K562 (cell line): Measurements from ENCODE around the gene FRMPD2. TPM values are rescaled to one million over a fixed set of nuclear protein-coding genes. Genes with fewer than 3 reads are reported as not detected.

ENCODE experiments used
- ARNT ChIP-seq, 2 experiments: fragments of 450-650 bp; IDR thresholded peaks; 2 replicates each; pipeline ENCODE4 v1.6.1; 2016; ENCODE audit warnings: mild to moderate bottlenecking in 1 of 2
- HSF4 ChIP-seq: fragments of 250-450 bp; sonication (Bioruptor Pico); IDR thresholded peaks from 2 replicates; pipeline ENCODE4 v2.1.2; 2022; ENCODE audit warnings: mild to moderate bottlenecking, moderate library complexity, borderline replicate concordance
- polyA plus RNA-seq, 8 experiments: library from polyadenylated mRNA; depleted of rRNA in 4 of 8; stranded (reverse) in 5 of 8; unstranded in 3 of 8; fragments of >200 nt; fragmentation: Nextera tagmentation in 2 of 8; fragmentation: Illumina TruSeq in 1 of 8; extraction: Ambion mirVana in 2 of 8; extraction: Trizol in 1 of 8; gene quantifications; 2 replicates each; pipeline versions ENCODE4 v1.2.1 to v1.2.3, GENCODE V29; 2011 to 2014; ENCODE audit warnings: inconsistent platforms in 1 of 8, missing spikeins in 1 of 8
- total RNA-seq, 7 experiments: library from RNA; depleted of rRNA in 6 of 7; stranded (reverse); fragments of >200 nt in 6 of 7; fragmentation: Illumina TruSeq in 2 of 7; extraction: Trizol in 2 of 7; gene quantifications; 2 replicates each; pipeline versions ENCODE4 v1.2.1 to v1.2.3, GENCODE V29; 2011 to 2021; ENCODE audit warnings: low replicate concordance in 1 of 7
- TF ChIP-seq, protein P1 (sequence below), 2 experiments: IDR thresholded peaks; 2 replicates each; pipeline ENCODE4 v1.6.1; 2011; ENCODE audit warnings: borderline replicate concordance in 1 of 2, control low read depth in 1 of 2, low read depth in 1 of 2, low read length in 1 of 2, mild to moderate bottlenecking in 1 of 2, mixed read lengths in 1 of 2, moderate library complexity in 1 of 2; ENCODE audit not compliant: insufficient read depth in 1 of 2, insufficient read length in 1 of 2, poor library complexity in 1 of 2, severe bottlenecking in 1 of 2; ENCODE audit errors: extremely low read depth in 1 of 2
- TF ChIP-seq, protein P2 (sequence below), 2 experiments: fragments of 450-650 bp; IDR thresholded peaks; 2 replicates each; pipeline ENCODE4 v1.6.1; 2016; ENCODE audit warnings: mild to moderate bottlenecking in 2 of 2, borderline replicate concordance in 1 of 2, low read depth in 1 of 2, moderate library complexity in 1 of 2

The FRMPD2 gene
- total and polyA plus RNA-seq, 9 of the 15 experiments (the other 6 are each of a cell fraction or from before 2014, with no cell fraction given), result 0.12 to 0.95 (median 0.33) TPM

DNA sequence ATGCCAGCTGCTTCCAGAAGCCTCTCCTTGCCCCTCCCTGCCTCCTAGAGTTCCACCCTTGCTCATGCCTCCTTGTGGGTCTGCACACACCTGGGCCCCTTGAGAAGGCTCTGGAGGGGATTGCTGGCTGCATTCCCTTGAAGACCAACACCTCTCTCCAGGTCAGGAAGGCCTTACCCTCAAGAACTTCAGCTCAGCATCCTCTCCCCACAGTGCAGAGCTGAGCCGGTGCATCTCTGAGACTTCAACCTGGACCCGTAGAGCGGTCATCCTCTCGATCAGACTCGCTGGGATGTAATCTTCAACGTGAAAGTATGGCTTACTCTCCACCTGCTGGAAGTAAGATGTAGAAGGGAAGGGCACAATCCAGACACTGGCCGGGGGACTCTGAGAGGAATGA is 62.7 kb downstream of the FRMPD2 start (continued):
- TF ChIP-seq, protein P1, sequence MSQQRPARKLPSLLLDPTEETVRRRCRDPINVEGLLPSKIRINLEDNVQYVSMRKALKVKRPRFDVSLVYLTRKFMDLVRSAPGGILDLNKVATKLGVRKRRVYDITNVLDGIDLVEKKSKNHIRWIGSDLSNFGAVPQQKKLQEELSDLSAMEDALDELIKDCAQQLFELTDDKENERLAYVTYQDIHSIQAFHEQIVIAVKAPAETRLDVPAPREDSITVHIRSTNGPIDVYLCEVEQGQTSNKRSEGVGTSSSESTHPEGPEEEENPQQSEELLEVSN (IDR thresholded peaks at IDR 0.05; ENCODE audit: borderline replicate concordance in 1 of 2, extremely low read depth in 1 of 2, insufficient read depth in 1 of 2, insufficient read length in 1 of 2, low read depth in 1 of 2, low read length in 1 of 2, poor library complexity in 1 of 2, severe bottlenecking in 1 of 2), result no peak
- TF ChIP-seq, protein P2, sequence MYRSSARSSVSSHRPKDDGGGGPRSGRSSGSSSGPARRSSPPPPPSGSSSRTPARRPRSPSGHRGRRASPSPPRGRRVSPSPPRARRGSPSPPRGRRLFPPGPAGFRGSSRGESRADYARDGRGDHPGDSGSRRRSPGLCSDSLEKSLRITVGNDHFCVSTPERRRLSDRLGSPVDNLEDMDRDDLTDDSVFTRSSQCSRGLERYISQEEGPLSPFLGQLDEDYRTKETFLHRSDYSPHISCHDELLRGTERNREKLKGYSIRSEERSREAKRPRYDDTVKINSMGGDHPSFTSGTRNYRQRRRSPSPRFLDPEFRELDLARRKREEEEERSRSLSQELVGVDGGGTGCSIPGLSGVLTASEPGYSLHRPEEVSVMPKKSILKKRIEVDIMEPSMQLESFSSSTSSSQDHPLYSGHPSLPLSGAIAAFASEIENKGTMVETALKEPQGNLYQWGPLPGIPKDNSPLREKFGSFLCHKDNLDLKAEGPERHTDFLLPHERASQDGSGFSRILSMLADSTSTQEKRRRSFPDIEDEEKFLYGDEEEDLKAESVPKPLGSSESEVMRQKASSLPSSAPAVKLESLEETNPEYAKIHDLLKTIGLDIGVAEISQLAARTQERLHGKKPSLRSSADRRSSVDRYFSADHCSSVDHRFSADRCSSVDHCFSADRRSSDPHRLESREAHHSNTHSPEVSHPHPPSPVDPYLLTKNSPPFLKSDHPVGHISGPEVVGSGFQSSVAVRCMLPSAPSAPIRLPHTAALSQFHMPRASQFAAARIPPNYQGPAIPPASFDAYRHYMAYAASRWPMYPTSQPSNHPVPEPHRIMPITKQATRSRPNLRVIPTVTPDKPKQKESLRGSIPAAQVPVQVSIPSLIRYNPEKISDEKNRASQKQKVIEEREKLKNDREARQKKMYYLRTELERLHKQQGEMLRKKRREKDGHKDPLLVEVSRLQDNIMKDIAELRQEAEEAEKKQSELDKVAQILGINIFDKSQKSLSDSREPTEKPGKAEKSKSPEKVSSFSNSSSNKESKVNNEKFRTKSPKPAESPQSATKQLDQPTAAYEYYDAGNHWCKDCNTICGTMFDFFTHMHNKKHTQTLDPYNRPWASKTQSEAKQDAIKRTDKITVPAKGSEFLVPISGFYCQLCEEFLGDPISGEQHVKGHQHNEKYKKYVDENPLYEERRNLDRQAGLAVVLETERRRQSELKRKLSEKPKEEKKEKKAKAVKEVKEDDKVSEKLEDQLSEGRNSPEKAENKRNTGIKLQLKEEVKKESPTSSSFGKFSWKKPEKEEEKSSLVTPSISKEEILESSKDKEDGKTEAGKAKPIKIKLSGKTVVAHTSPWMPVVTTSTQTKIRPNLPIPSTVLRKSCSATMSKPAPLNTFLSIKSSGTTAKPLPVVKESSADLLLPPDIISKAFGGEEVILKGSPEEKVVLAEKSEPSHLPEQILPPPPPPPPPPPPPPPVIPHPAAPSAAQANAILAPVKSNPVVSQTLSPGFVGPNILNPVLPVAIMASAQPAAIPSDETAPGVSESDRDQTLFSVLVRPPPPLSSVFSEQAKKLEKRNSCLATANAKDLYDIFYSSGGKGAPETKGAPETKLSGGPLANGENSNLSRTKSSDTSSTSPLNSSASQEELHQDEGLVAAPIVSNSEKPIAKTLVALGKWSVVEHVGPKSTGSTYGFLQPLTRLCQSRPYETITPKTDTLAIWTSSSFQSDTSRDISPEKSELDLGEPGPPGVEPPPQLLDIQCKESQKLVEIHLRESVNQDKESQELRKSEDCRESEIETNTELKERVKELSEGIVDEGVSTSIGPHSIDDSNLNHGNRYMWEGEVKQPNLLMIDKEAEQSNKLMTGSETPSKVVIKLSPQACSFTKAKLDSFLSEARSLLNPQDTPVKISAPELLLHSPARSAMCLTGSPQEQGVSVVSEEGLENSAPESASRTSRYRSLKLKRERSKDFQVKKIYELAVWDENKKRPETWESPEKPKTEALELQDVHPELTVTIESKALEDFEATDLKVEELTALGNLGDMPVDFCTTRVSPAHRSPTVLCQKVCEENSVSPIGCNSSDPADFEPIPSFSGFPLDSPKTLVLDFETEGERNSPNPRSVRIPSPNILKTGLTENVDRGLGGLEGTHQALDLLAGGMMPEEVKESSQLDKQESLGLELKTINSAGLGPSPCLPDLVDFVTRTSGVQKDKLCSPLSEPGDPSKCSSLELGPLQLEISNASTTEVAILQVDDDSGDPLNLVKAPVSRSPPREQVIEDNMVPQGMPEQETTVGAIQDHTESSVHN (IDR thresholded peaks at IDR 0.05; ENCODE audit: borderline replicate concordance in 1 of 2, low read depth in 1 of 2), result no peak
- TF ChIP-seq HSF4 (CRISPR knock-in tag) (no peak), ARNT (IDR thresholded peaks at IDR 0.05) (no peak)
